Type B pancreatic cell (in vitro differentiated cells): ENCODE data around the gene CCDC149. TPM values are rescaled to one million over a fixed set of nuclear protein-coding genes. Genes with fewer than 3 reads are reported as not detected.

ENCODE experiments used
- DNase-seq: peaks from one replicate; pipeline ENCODE4 v3.0.0; 2021; ENCODE audit warnings: mixed read lengths; ENCODE audit not compliant: unreplicated experiment; ENCODE audit errors: extremely low spot score
- H3K27ac Mint-ChIP-seq: 2 replicates; pipeline ENCODE4 v1.8.0; 2021; ENCODE audit warnings: mild to moderate bottlenecking, mixed read lengths
- H3K27me3 Mint-ChIP-seq: 2 replicates; pipeline ENCODE4 v1.8.0; 2021; ENCODE audit warnings: mixed read lengths
- H3K36me3 Mint-ChIP-seq: 2 replicates; pipeline ENCODE4 v1.8.0; 2021; ENCODE audit warnings: mixed read lengths
- H3K4me1 Mint-ChIP-seq: one replicate; pipeline ENCODE4 v1.8.0; 2021; ENCODE audit warnings: mixed read lengths; ENCODE audit not compliant: unreplicated experiment
- H3K4me3 Mint-ChIP-seq: 2 replicates; pipeline ENCODE4 v1.8.0; 2021; ENCODE audit warnings: mild to moderate bottlenecking, mixed read lengths
- H3K9me3 Mint-ChIP-seq: 2 replicates; pipeline ENCODE4 v1.8.0; 2021; ENCODE audit warnings: mixed read lengths
- CTCF ChIP-seq: fragments of 200-600 bp; sonication (generic); conservative IDR thresholded peaks from 2 replicates; pipeline ENCODE4 v1.5.0; 2021; ENCODE audit warnings: antibody characterized with exemption, mild to moderate bottlenecking
- total RNA-seq: library from RNA; stranded (reverse); gene quantifications from 2 replicates; pipeline ENCODE4 v1.2.1, GENCODE V29; 2021; ENCODE audit warnings: low replicate concordance

Gene CCDC149
- total RNA-seq, 1 donor from 2014 or later = 8.8 TPM

DNA sequence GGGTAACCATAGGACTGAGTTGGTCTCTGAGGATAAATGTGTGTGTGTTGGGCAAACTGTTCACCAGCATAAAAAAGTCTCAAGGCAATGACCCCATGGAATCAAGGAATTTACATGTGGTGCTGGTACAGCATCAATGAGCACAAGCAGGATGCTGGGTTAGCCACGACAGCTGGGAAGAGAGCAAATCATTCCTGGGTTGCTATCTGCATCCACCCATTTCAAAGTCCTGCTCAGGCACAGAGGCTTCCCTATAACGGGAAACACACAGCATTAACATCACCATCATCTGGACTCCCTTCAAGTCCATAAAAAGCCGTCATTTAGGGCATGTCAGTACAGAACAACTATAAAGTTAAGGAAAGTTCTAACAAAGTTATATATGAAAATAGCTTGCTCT lies 41.6 kb downstream of the CCDC149 start:
- no peak for DNase-seq
- H3K36me3 Mint-ChIP-seq = peaks cover 12% of the 10 kb centered on the region
- H3K27me3 Mint-ChIP-seq = no peaks in the 10 kb centered on the region
- H3K4me3 Mint-ChIP-seq = no peak overlapping the region
- H3K4me1 Mint-ChIP-seq = no peaks in the 10 kb centered on the region
- TF ChIP-seq CTCF = no peak
- H3K9me3 Mint-ChIP-seq = no peaks in the 10 kb centered on the region
- H3K27ac Mint-ChIP-seq = no peak overlapping the region

DNA sequence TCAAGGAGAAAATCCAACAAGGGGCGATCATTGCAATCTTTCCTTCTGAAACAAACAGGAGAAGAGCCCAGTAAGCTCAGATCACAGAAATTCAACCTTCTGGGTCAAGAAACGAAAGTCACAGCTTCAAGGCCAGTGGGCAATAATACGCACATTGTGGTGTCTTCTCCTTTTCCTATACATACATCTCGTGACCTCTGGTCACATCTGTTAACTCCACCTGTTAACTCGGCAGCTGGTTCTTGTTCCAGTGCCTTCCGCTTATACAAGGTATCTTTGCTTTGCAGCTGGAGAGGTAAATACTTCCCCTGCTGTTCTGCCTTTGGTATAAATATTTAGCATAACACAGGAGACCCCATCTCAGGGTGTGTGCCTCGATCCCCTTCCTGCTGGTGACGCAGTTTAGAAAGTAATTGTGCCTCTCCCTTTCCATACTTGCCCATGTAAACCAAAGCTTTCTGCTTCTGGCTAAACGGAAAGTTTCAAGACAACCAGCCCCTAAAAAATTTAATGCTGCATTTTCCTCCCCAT lies 45.0 kb downstream of the CCDC149 start:
- H3K27ac Mint-ChIP-seq = no peak overlapping the region
- H3K4me3 Mint-ChIP-seq = no peak overlapping the region
- DNase-seq = no peak
- H3K4me1 Mint-ChIP-seq = no peaks in the 10 kb centered on the region
- no peak for TF ChIP-seq CTCF
- peaks cover 8% of the 10 kb centered on the region for H3K9me3 Mint-ChIP-seq
- no peaks in the 10 kb centered on the region for H3K27me3 Mint-ChIP-seq
- H3K36me3 Mint-ChIP-seq = peaks cover 24% of the 10 kb centered on the region

GRCh38 chr4:24867251-24867650 lies 45.6 kb downstream of the CCDC149 start:
- no peak for DNase-seq
- Mint-ChIP-seq H3K27ac (no peak overlapping the region), H3K9me3 (peaks cover 8% of the 10 kb centered on the region), H3K4me3 (no peak overlapping the region), H3K4me1 (no peaks in the 10 kb centered on the region), H3K27me3 (no peaks in the 10 kb centered on the region), H3K36me3 (peaks cover 24% of the 10 kb centered on the region)
- TF ChIP-seq CTCF = no peak

DNA sequence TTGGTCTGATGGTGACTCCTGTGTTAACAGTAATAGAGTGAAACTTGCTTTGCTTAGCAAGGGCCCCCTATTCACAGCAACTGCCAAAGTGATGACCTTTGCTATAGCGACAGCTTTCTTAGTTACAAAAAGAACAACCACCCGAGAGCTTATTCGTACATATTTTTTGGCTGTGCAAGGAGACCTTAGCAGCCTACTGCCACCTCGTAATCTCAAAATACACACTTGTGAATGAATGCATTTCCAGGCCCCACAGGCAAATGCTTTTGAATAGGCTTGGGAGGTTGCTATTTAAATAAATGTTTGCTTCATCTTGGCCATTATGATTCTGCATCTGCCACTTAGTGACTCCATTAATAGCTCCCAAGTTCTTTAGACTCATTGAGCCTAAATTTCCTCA lies 47.4 kb downstream of the CCDC149 start:
- TF ChIP-seq CTCF = no peak
- H3K36me3 Mint-ChIP-seq = peaks cover 30% of the 10 kb centered on the region
- no peak overlapping the region for H3K27ac Mint-ChIP-seq
- DNase-seq = no peak
- H3K27me3 Mint-ChIP-seq = no peaks in the 10 kb centered on the region
- H3K4me3 Mint-ChIP-seq = no peak overlapping the region
- peaks cover 8% of the 10 kb centered on the region for H3K9me3 Mint-ChIP-seq
- H3K4me1 Mint-ChIP-seq = no peaks in the 10 kb centered on the region

DNA sequence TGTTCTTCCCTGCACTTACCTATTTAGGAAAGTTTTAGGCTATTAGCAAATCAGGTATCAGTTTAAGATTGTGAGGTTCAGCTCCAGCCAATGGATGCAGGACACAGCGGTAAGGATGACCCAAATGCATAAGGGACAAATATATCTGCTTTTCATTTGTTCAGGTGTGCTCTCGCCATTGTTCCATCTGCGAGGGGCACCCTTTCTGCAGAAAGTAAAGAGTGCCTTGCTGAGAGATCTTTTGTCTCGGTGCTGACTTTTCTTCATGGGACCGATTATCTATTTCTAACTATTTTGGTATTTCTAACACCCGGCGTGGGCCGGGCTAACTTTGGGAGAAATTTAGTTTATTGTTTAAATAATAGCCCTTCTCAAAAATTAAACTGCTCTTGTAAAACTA lies 49.0 kb downstream of the CCDC149 start:
- H3K9me3 Mint-ChIP-seq = peaks cover 8% of the 10 kb centered on the region
- H3K4me3 Mint-ChIP-seq = no peak overlapping the region
- DNase-seq = no peak
- H3K36me3 Mint-ChIP-seq = peaks cover 28% of the 10 kb centered on the region
- H3K4me1 Mint-ChIP-seq = peaks cover 2% of the 10 kb centered on the region
- H3K27me3 Mint-ChIP-seq = no peaks in the 10 kb centered on the region
- TF ChIP-seq CTCF = no peak
- no peak overlapping the region for H3K27ac Mint-ChIP-seq
